Activated CD8-positive, alpha-beta memory T cell treated with anti-CD3 and anti-CD28 coated beads, Interleukin-2, amount 10 ng/mL, durations not matched to agents 7 days and 5 days (primary cell): ENCODE data around the gene SSTR4. TPM values are rescaled to one million over a fixed set of nuclear protein-coding genes. Genes with fewer than 3 reads are reported as not detected.

Experiments
- ATAC-seq: fragments of 150-1000 bp; cut with Tn5 transposase; one replicate; pipeline ENCODE4 v1.10.0; 2021; ENCODE audit warnings: moderate library complexity
- CTCF ChIA-PET: fragments of 350-600 bp; sonication (Branson Sonifier 250); formaldehyde crosslinking; loops from one replicate; lab custom pipeline; 2021; ENCODE audit warnings: antibody characterized with exemption; lab: Charles Lee
- DNase-seq: peaks from one replicate; pipeline ENCODE4 v3.0.0-alpha.2; 2020
- H3K27ac Mint-ChIP-seq: one replicate; pipeline ENCODE4 v1.8.0; 2021; ENCODE audit warnings: mild to moderate bottlenecking, mixed read lengths
- H3K27me3 Mint-ChIP-seq: one replicate; pipeline ENCODE4 v1.8.0; 2021; ENCODE audit warnings: mixed read lengths
- H3K36me3 Mint-ChIP-seq: one replicate; pipeline ENCODE4 v1.8.0; 2021; ENCODE audit warnings: mild to moderate bottlenecking, mixed read lengths
- H3K4me1 Mint-ChIP-seq: one replicate; pipeline ENCODE4 v1.8.0; 2021; ENCODE audit warnings: mixed read lengths
- H3K4me3 Mint-ChIP-seq: one replicate; pipeline ENCODE4 v1.8.0; 2021; ENCODE audit warnings: mild to moderate bottlenecking, moderate library complexity, mixed read lengths
- H3K9me3 Mint-ChIP-seq: one replicate; pipeline ENCODE4 v1.8.0; 2022; ENCODE audit warnings: low read depth, mixed read lengths
- total RNA-seq, 2 experiments: library from RNA; stranded (reverse); gene quantifications; one replicate each; pipeline ENCODE4 v1.2.3, GENCODE V29; 2021

The SSTR4 gene
- total RNA-seq, 2 experiments from 2014 or later, result not detected

DNA sequence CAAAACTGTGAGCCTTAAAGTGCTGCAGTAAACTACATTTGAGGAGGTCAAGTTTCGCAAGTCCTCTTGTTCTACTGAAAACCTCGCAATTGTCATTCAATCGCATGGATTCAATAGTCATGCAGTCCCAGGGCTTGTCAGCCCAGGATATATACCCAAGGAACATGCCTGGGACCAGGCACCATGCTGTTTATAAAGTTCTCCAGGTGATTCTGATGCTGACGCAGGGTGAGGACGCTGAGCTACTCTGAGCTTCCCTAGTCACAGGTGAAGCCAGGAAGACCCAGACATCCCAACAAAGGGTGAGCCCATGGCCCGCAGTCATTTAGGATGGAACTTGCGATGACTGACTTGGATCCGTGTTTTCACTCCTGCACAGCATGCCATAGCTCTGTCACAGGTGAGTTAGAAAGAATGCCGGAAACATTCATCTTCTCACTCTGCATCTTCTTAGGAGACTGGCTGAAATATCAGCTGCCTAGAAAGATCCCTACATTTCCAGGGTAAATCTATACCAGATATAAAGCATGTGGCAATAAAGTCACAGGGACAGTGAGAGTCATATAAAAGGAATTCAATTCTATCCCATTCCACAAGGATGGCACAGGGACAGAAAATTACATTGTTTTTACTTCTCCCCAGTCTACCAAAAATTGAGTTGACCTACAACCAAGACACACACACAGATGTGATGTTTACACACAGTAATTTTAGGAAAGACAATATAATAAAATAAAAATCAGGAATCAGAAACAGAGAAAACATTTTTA, 27.0 kb upstream of the SSTR4 start:
- H3K36me3 Mint-ChIP-seq, result no peaks in the 10 kb centered on the region
- H3K4me3 Mint-ChIP-seq, result no peak overlapping the region
- H3K9me3 Mint-ChIP-seq, result no peaks in the 10 kb centered on the region
- H3K4me1 Mint-ChIP-seq, result no peaks in the 10 kb centered on the region
- ATAC-seq (no peak), DNase-seq (no peak)
- no peaks in the 10 kb centered on the region for H3K27me3 Mint-ChIP-seq
- no peak overlapping the region for H3K27ac Mint-ChIP-seq
- CTCF ChIA-PET, result no interaction called here

DNA sequence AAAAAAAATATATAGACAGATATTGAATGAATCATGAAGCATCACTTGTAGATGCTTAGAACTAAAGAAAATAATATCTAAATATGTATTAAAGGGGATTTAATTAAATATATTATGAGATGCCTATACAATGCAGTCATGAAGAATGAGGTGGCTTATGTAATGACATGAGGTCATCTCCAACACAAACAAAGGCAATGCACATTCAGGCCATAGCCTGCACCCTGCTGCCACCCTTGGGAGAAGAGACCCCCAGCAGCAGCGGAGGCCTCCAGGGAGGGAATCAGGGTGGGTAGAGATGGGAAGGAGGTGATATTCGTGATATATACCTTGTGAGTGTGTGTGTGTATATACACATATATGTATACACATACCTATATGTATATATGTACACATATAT, 26.4 kb upstream of the SSTR4 start:
- H3K27me3 Mint-ChIP-seq, result no peaks in the 10 kb centered on the region
- no peaks in the 10 kb centered on the region for H3K9me3 Mint-ChIP-seq
- CTCF ChIA-PET, result no interaction called here
- ATAC-seq, result no peak
- no peak for DNase-seq
- H3K27ac Mint-ChIP-seq, result no peak overlapping the region
- no peak overlapping the region for H3K4me3 Mint-ChIP-seq
- no peaks in the 10 kb centered on the region for H3K36me3 Mint-ChIP-seq
- no peaks in the 10 kb centered on the region for H3K4me1 Mint-ChIP-seq

DNA sequence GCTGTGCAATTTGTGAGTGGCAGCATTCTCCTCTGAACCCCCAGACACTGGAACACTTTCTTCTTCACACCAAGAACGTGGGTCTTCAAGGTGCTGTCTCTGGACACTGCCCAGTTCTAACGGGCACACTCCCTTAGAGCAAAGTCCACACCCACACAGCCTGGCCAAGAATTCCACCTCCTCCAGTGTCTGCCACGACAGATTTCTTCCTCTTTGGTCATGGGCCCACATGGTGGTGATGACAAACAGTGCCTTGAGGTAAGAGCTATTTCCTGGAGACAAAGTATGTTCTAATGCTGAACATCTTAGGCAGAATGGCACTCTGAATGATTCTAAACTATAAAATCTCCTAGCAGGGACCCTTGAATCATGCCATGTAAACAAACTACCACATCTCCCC, 25.5 kb upstream of the SSTR4 start:
- Mint-ChIP-seq H3K27me3 (no peaks in the 10 kb centered on the region), H3K4me3 (no peak overlapping the region), H3K36me3 (no peaks in the 10 kb centered on the region), H3K27ac (no peak overlapping the region), H3K9me3 (no peaks in the 10 kb centered on the region), H3K4me1 (no peaks in the 10 kb centered on the region)
- ATAC-seq, result no peak
- DNase-seq, result no peak
- CTCF ChIA-PET, result no interaction called here

DNA sequence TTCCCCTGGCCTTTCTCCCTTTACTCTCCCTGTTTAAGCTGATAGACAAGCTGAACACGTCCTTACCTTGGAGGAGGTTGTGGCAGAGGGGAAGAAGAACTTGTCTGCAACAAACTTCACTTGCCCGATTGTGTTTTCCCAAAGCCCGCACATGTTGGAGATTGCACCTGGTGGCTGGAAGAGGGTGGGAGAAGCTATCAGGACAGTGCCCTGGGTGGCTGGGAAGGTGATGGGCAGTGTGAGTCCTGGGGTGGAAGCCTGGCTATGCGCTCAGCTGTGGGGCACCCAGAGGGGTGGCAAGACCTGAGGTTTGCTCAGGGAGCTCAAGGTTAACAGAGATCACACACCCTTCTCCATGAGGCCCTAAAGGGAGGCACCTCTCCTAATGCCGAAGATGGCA, 25.0 kb upstream of the SSTR4 start:
- CTCF ChIA-PET, result no interaction called here

DNA sequence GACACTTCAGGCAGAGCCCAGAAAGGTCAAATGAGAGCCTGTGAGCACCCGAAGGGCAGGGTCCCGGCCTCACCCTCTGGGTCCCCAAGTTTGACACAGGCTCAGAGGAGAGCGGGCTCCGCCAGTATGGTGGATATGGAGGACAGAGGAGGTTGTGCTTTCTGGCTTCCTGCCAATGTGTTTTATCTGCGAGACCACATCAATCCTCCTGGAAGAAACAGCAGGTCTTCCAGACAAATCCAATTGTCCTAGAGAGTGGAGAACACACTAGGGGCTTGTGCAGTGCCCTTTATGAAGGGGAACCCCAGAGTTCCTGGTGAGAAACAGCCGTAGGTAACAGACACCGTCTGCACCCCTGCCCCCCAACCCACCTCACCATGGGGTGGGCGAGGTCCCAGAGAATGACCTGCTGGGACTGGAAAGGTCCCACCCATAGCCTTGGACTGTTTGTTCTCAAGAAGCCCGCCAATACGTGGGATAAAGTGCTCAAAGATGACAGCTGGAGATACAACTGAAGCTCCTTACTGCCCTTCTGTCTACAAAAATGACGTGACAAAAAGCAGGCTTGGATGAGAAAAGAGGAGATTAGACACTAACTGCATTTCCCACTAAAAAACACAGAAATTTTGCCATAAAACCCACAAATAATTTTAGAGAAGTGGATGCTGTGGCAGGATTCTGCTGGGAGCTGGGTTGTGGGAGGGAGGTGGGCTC, 23.9 kb upstream of the SSTR4 start:
- Mint-ChIP-seq H3K27ac (no peak overlapping the region), H3K27me3 (no peaks in the 10 kb centered on the region), H3K9me3 (no peaks in the 10 kb centered on the region), H3K4me3 (no peak overlapping the region), H3K36me3 (no peaks in the 10 kb centered on the region), H3K4me1 (no peaks in the 10 kb centered on the region)
- ATAC-seq, result no peak
- CTCF ChIA-PET, result no interaction called here
- DNase-seq, result no peak

More for the DNA sequence above, 25.0 kb upstream of the SSTR4 start:
- Mint-ChIP-seq H3K4me1 (no peaks in the 10 kb centered on the region), H3K27me3 (no peaks in the 10 kb centered on the region), H3K36me3 (no peaks in the 10 kb centered on the region), H3K9me3 (no peaks in the 10 kb centered on the region), H3K27ac (no peak overlapping the region), H3K4me3 (no peak overlapping the region)
- ATAC-seq (no peak), DNase-seq (no peak)

DNA sequence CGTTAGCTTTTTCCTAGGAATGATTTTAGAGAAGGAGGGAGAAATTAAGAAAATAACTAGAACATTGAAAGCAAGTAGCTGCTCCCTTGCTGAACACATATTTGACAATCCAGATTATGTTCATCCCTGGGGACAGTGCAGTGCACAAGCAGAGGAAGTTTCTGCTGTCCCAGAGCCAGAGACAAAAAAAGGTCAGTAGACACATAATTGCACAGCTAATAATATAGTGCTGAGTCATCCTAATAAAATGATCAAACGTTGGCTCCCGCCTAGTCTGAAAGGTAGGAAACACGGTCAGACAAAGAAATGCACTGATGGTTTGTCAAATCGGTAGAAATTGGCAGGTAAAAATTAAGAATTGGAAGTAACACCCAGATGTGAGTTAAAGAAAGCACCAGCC, 21.7 kb upstream of the SSTR4 start:
- no peak overlapping the region for H3K27ac Mint-ChIP-seq
- no peak overlapping the region for H3K4me3 Mint-ChIP-seq
- H3K27me3 Mint-ChIP-seq, result no peaks in the 10 kb centered on the region
- no peaks in the 10 kb centered on the region for H3K36me3 Mint-ChIP-seq
- H3K4me1 Mint-ChIP-seq, result no peaks in the 10 kb centered on the region
- no peaks in the 10 kb centered on the region for H3K9me3 Mint-ChIP-seq
- ATAC-seq (no peak), DNase-seq (no peak)
- CTCF ChIA-PET, result no interaction called here

DNA sequence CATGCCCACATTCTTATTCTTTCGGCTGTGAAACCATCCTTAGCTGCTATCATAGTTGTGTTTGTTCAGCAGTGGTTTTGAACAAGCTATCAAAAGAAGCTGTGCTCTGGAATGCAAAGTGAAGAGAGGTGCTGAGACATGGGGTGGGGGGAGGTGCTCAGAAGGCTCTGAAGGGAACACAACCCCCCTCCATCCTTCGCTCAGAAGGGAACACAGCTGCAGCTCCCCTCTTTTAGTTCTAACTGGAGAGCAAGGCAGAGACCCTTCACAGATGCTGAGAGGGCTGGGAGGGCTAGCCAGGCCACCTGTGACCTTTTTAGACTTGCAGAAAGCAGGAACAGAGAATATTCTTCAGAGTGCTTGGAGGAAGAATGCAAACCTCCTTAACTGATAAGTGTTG, 17.6 kb upstream of the SSTR4 start:
- CTCF ChIA-PET, result interaction anchor here (0.7 kb wide), 1 partner anchor 11 kb away, joined by 3 read pairs; no protein-coding TSS in a partner anchor
- no peaks in the 10 kb centered on the region for H3K27me3 Mint-ChIP-seq
- no peaks in the 10 kb centered on the region for H3K4me1 Mint-ChIP-seq
- no peaks in the 10 kb centered on the region for H3K36me3 Mint-ChIP-seq
- no peak overlapping the region for H3K4me3 Mint-ChIP-seq
- DNase-seq (no peak), ATAC-seq (no peak)
- H3K27ac Mint-ChIP-seq, result no peak overlapping the region
- no peaks in the 10 kb centered on the region for H3K9me3 Mint-ChIP-seq

DNA sequence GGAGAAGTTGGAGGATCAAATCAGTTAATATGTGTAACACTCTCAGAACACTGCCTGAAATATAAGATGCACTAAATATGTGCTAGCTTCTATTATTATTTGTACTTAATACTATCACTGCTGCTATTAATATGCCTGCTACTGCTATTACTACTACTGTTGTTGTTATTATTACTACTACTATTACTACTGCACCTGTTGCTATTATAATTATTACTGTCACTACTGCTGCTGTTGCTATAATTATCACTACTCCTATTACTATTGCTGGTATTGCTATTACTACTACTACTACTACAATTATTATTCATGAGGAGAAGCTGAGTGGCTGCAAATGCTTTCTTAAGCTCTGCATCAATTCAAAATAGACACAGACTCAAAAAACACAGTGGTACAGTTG, 16.7 kb upstream of the SSTR4 start:
- CTCF ChIA-PET, result no interaction called here
- H3K4me3 Mint-ChIP-seq, result no peak overlapping the region
- H3K27ac Mint-ChIP-seq, result no peak overlapping the region
- no peak for ATAC-seq
- H3K36me3 Mint-ChIP-seq, result no peaks in the 10 kb centered on the region
- DNase-seq, result no peak
- no peaks in the 10 kb centered on the region for H3K27me3 Mint-ChIP-seq
- H3K4me1 Mint-ChIP-seq, result no peaks in the 10 kb centered on the region
- no peaks in the 10 kb centered on the region for H3K9me3 Mint-ChIP-seq

DNA sequence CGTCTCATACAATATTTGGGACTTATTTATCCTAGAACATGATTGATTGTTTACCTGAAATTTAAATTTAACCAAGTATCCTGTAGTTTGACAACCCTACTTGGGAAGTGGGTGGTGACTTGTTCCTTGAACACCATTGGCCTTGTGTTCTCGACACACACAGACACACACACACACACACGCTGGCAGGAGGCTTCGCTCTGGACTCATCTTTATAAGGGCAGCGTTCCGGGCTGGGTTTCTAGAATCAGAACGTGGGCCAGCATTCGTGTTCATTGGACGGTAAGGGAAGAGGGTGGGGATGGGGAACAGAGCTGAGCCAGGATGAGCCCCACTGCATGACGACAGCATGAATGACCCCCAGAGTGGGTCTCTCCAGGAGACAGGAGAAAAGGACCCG, 16.2 kb upstream of the SSTR4 start:
- no peaks in the 10 kb centered on the region for H3K4me1 Mint-ChIP-seq
- no peak overlapping the region for H3K27ac Mint-ChIP-seq
- no peaks in the 10 kb centered on the region for H3K36me3 Mint-ChIP-seq
- ATAC-seq (no peak), DNase-seq (no peak)
- H3K27me3 Mint-ChIP-seq, result no peaks in the 10 kb centered on the region
- H3K4me3 Mint-ChIP-seq, result no peak overlapping the region
- CTCF ChIA-PET, result no interaction called here
- no peaks in the 10 kb centered on the region for H3K9me3 Mint-ChIP-seq

DNA sequence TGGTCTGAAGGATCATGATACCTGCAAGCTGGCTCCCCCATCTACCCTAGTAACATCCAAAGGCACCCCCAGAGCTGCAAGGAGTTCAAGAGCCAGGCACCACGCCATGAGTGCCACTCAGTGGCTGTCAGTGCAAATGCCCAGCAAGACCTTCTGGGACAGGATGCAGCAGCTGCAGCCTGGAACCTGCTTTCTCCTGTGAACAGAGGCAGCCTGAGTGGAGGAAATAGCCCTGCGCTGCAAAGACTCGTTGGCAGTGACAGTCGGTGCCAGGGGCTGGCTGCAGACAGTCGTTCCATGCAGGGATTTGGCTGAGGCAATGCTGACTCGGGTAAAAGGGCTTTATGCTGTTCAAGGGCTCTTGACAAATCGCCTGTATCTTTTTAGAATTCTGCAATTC, 15.7 kb upstream of the SSTR4 start:
- no peak overlapping the region for H3K4me3 Mint-ChIP-seq
- H3K9me3 Mint-ChIP-seq, result no peaks in the 10 kb centered on the region
- no peaks in the 10 kb centered on the region for H3K4me1 Mint-ChIP-seq
- DNase-seq (no peak), ATAC-seq (no peak)
- H3K36me3 Mint-ChIP-seq, result no peaks in the 10 kb centered on the region
- H3K27me3 Mint-ChIP-seq, result no peaks in the 10 kb centered on the region
- CTCF ChIA-PET, result no interaction called here
- no peak overlapping the region for H3K27ac Mint-ChIP-seq

DNA sequence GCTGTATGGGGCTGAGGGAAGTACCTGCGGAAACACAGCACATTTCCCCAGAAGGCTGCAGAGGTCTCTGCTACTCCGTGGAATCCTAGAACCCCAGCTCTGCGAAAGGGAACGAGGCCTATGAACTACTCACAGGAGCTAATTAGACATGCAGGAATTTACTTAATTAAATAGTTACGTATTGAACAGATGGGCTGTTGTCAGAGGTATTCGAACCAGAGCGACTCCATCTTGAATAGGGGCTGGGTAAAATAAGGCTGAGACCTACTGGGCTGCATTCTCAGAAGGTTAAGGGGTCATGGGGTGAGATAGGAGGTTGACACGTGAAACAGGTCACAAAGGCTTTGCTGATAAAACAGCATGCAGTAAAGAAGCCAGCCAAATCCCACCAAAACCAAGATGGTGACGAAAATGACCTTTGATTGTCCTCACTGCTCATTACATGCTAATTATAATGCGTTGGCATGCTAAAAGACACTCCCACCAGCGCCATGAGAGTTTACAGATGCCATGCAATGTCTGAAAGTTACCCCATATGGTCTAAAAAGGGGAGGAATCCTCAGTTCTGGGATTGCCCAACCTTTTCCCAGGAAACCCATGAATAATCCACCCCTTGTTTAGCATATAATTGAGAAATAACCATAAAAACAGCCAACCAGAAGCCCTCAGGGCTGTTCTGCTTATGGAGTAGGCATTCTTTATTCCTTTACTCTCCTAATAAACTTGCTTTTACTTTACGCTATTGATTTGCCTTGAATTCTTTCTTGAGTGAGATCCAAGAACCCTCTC, 14.7 kb upstream of the SSTR4 start:
- no peak for DNase-seq
- Mint-ChIP-seq H3K36me3 (no peaks in the 10 kb centered on the region), H3K27ac (no peak overlapping the region), H3K27me3 (no peaks in the 10 kb centered on the region), H3K4me3 (no peak overlapping the region), H3K9me3 (no peaks in the 10 kb centered on the region), H3K4me1 (no peaks in the 10 kb centered on the region)
- no peak for ATAC-seq
- CTCF ChIA-PET, result no interaction called here

DNA sequence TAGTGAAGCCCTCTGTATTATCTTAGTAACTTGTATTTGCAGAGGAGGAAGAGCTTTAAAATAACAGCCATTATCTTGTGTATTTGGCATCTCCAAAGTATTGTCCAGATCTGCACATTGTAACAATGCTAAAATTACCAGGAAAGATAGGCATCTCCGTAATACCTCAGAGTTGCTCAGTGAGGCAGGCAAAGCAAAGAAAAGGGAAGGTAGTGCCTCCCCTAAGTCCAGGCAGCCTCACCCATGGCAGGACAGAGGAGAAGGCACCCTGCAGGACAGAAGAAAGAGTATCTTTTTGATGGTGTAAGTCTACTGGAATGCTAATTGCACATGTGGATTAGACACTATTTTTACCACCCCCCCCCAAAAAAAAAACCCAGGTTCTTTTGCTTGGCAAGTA, 13.6 kb upstream of the SSTR4 start:
- H3K4me1 Mint-ChIP-seq, result no peaks in the 10 kb centered on the region
- H3K9me3 Mint-ChIP-seq, result no peaks in the 10 kb centered on the region
- H3K36me3 Mint-ChIP-seq, result no peaks in the 10 kb centered on the region
- ATAC-seq (no peak), DNase-seq (no peak)
- no peak overlapping the region for H3K27ac Mint-ChIP-seq
- CTCF ChIA-PET, result no interaction called here
- H3K4me3 Mint-ChIP-seq, result no peak overlapping the region
- H3K27me3 Mint-ChIP-seq, result no peaks in the 10 kb centered on the region

DNA sequence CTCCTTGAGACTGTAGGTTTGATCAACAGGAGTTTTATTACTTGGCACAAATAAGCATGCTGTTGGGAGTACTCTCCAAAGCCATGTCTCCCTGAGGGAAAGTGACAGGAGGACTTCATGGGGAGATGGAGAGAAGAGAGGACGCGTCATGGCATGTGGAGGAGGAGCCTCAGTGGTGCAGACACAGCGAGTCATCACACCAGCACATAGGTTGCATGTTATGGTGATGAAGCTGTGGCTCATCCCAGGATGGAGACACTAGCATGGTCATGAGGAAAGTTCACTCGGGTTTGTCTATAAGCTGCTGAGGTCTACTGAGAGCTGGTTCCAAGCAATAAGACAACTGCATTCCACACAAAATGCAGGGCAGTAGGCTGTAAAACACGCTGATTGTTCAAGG, 13.2 kb upstream of the SSTR4 start:
- Mint-ChIP-seq H3K4me3 (no peak overlapping the region), H3K27me3 (no peaks in the 10 kb centered on the region), H3K9me3 (no peaks in the 10 kb centered on the region), H3K4me1 (no peaks in the 10 kb centered on the region), H3K27ac (no peak overlapping the region), H3K36me3 (no peaks in the 10 kb centered on the region)
- DNase-seq, result no peak
- ATAC-seq, result no peak
- CTCF ChIA-PET, result no interaction called here

DNA sequence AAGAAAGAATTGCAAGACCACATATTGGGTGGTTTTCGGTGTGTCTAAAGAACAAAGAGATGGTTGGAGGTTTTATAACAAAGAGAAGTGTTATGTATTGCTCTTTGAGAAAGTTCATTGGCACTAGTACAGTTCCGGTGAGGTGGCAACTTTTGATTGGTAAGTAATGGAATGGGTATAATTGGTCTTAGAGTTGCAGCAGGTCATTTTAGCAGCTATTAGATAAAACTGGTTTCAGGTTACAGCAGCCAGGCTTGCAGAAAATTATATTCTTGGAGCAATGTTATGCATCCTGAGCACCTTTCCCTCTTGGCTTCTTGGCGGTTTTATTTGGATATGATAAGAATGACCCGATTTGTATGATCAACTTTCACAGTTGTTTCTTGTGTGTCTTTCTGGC, 12.3 kb upstream of the SSTR4 start:
- Mint-ChIP-seq H3K27ac (no peak overlapping the region), H3K27me3 (no peaks in the 10 kb centered on the region), H3K4me3 (no peak overlapping the region), H3K9me3 (no peaks in the 10 kb centered on the region), H3K36me3 (no peaks in the 10 kb centered on the region), H3K4me1 (no peaks in the 10 kb centered on the region)
- CTCF ChIA-PET, result no interaction called here
- ATAC-seq (no peak), DNase-seq (no peak)
